ENCODE data around the gene KRTAP12-1.

KRTAP12-1 gene

DNA sequence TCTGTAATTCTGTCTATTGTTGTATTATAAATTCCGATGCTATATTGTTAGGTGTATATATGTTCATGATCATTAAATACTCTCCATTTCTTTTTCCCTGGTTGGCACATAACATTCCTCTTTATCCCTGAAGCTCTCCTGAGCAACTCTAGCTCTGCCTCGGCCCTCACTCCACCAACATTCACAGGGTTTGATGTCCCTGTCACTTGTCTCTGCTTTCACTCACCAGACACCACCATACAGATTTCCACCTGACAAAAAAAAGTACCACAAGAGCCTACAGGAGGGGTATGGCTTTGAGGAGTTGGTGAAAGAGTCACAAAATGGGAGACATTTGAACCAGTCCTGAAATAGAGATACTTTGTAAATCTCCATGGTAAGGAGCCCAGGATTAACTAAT is 38.2 kb upstream of the KRTAP12-1 start:
- in situ Hi-C loops (cut with HindIII; ENCODE audit: low pct_unique_long_range_greater_than_20kb, low sequenced_read_pairs), result no loop called here
- TF ChIP-seq JUND (IDR thresholded peaks at IDR 0.05; ENCODE audit: low read depth), result no peak
- DNase-seq (ENCODE audit: low read depth in 1 of 2, low spot score in 1 of 2), result no peak

GRCh38 chr21:44718571-44718970 is 36.6 kb upstream of the KRTAP12-1 start:
- DNase-seq (ENCODE audit: low read depth in 1 of 2, low spot score in 1 of 2), result no peak
- in situ Hi-C loops (cut with HindIII; ENCODE audit: low pct_unique_long_range_greater_than_20kb, low sequenced_read_pairs), result no loop called here
- TF ChIP-seq JUND (IDR thresholded peaks at IDR 0.05; ENCODE audit: low read depth), result no peak

DNA sequence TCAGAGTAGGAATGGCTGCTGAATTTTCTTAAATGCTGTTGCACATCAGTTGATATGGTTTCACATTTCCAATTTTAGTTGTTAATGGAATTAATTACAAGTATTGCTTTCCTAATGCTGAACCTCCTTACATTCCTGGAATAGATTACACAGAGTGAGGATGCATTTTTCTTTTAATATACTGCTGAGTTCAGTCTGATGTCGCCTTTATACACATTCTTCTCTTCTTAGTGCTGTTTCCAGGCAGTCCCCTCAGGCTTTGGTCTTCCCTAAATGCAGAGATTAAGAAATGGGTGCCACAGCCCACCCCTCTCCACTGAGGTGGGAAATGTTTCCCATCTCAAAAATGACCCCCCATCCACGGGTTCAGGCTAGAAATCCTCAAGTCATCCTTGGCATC is 36.1 kb upstream of the KRTAP12-1 start:
- in situ Hi-C loops (cut with HindIII; ENCODE audit: low pct_unique_long_range_greater_than_20kb, low sequenced_read_pairs), result no loop called here
- no peak for DNase-seq (ENCODE audit: low read depth in 1 of 2, low spot score in 1 of 2)
- TF ChIP-seq JUND (IDR thresholded peaks at IDR 0.05; ENCODE audit: low read depth), result no peak

GRCh38 chr21:44716984-44717383 is 35.0 kb upstream of the KRTAP12-1 start:
- no peak for TF ChIP-seq JUND (IDR thresholded peaks at IDR 0.05; ENCODE audit: low read depth)
- in situ Hi-C loops (cut with HindIII; ENCODE audit: low pct_unique_long_range_greater_than_20kb, low sequenced_read_pairs), result no loop called here
- DNase-seq (ENCODE audit: low read depth in 1 of 2, low spot score in 1 of 2), result no peak

DNA sequence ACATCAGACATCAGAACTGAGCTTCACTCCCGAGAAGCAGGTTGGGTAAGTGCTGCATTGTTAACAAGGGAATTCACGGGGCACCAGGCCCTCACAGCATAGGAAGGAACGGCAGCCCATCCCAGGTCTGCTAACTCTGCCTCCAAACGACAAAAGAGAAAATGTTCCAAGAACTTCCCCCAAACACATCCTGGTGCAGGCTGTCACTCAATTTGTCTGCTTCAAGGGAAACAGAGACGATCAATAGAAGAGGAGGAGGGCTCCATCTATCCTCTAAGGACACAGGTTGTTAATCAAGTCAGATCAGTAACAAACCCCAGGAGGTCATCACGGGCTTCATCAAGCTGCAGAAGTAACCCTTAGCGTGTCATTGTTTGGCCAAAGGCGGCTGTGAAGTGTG is 32.9 kb upstream of the KRTAP12-1 start:
- in situ Hi-C loops (cut with HindIII; ENCODE audit: low pct_unique_long_range_greater_than_20kb, low sequenced_read_pairs), result no loop called here

GRCh38 chr21:44713846-44714245 is 31.9 kb upstream of the KRTAP12-1 start:
- no peak for DNase-seq (ENCODE audit: low read depth in 1 of 2, low spot score in 1 of 2)
- TF ChIP-seq JUND (IDR thresholded peaks at IDR 0.05; ENCODE audit: low read depth), result no peak
- in situ Hi-C loops (cut with HindIII; ENCODE audit: low pct_unique_long_range_greater_than_20kb, low sequenced_read_pairs), result no loop called here

More for the DNA sequence above, 32.9 kb upstream of the KRTAP12-1 start:
- TF ChIP-seq JUND (IDR thresholded peaks at IDR 0.05; ENCODE audit: low read depth), result no peak
- DNase-seq (ENCODE audit: low read depth in 1 of 2, low spot score in 1 of 2), result no peak

DNA sequence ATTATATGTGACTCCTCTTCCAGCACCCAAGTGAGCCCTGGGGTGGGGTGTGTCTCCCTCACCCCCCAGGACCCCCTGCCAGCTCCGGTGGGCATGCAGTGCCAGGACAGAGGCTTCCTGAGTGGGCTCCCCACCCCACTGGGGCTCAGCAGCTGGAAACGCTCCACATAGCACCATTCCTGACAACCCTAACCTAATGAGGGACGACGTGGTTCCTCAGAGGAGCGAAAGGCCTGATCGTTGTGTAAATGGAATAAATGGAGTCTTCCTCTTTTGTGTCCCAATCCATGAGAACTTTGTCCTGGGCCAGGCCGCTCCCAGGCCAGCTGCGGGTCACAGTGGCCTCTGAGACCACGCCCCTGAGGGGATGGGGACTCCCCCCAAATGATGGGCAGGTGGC is 31.2 kb upstream of the KRTAP12-1 start:
- in situ Hi-C loops (cut with HindIII; ENCODE audit: low pct_unique_long_range_greater_than_20kb, low sequenced_read_pairs), result no loop called here
- DNase-seq (ENCODE audit: low read depth in 1 of 2, low spot score in 1 of 2), result no peak
- no peak for TF ChIP-seq JUND (IDR thresholded peaks at IDR 0.05; ENCODE audit: low read depth)

- in situ Hi-C loops (cut with HindIII; ENCODE audit: low pct_unique_long_range_greater_than_20kb, low sequenced_read_pairs), result no loop called here
- DNase-seq (ENCODE audit: low read depth in 1 of 2, low spot score in 1 of 2), result no peak
- no peak for TF ChIP-seq JUND (IDR thresholded peaks at IDR 0.05; ENCODE audit: low read depth)
These were observed 30.5 kb upstream of the KRTAP12-1 start for GRCh38 chr21:44712203-44713028.

DNA sequence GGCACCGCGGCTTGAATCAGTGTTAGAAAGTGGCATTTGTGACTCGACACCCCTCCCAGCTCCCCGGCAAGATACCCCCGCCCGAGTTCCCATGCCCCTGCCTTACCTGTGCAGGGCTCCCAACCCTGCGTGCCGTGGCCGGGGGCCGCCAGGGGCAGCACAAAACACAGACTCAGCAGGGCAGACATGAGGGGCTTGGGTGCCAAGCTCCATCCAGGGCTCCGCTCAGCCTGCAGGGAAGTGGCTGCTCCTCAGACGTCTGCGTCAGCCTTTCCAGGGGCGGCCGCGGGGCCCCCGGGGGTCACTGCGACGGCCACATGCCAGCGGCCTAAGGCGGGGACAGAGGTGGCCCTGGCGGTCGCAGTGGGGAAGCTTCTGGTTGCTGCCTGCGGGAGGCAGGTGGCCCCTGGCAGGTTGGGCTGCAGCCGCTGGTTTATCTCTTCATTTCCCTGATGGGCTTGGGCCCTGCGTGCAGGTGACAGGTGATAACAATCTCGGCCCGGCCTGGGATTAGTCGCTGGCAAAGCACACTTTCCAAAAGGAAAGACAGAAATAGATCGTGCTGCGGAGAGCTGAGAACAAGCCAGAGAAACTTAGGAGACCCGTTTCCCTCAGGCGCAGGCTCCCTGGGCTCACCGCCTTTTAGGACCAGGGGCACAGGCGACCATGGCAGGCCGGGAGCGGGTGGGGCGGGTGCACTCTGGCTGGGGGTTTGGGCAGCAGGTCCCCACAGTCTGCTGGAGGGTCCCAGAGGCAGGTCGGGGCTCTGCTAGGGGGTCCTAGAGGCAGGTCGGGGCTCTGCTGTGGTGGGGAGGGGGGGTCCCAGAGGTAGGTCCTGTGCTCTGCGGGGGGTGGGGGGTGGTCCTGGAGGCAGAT is 29.6 kb upstream of the KRTAP12-1 start, which contains the start of gene TSPEAR:
TSS of gene TSPEAR (minus strand) at position 246 of the 876 bp plus-strand sequence. CDS start at position 188, 58 bp downstream.
- in situ Hi-C loops (cut with HindIII; ENCODE audit: low pct_unique_long_range_greater_than_20kb, low sequenced_read_pairs), result no loop called here
- peak in 1 of 2 experiments; percentile 13 for DNase-seq (ENCODE audit: low read depth in 1 of 2, low spot score in 1 of 2)
- TF ChIP-seq JUND (IDR thresholded peaks at IDR 0.05; ENCODE audit: low read depth), result no peak

- no peak for TF ChIP-seq JUND (IDR thresholded peaks at IDR 0.05; ENCODE audit: low read depth)
- in situ Hi-C loops (cut with HindIII; ENCODE audit: low pct_unique_long_range_greater_than_20kb, low sequenced_read_pairs), result no loop called here
- DNase-seq (ENCODE audit: low read depth in 1 of 2, low spot score in 1 of 2), result peak in 1 of 2 experiments; percentile 21
These were observed 28.9 kb upstream of the KRTAP12-1 start for GRCh38 chr21:44710756-44711326.

DNA sequence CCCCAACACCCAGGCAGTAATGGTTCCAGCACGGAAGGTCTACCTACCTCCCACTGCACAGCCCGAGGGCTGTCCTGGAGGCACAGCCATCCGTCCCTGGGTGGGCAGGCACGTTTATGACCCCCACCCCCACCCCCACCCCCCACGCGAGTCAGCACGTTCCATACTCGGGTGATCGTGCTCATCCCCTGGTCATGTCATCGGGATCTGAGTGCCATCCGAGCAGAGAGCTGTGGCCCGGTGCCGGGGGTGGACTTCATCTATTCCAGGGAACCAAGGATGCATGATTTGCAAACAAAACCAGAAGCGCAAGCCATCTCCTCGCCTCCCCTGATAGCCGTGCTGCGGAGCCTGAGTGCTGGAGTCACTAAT is 28.3 kb upstream of the KRTAP12-1 start:
- no peak for DNase-seq (ENCODE audit: low read depth in 1 of 2, low spot score in 1 of 2)
- no peak for TF ChIP-seq JUND (IDR thresholded peaks at IDR 0.05; ENCODE audit: low read depth)
- in situ Hi-C loops (cut with HindIII; ENCODE audit: low pct_unique_long_range_greater_than_20kb, low sequenced_read_pairs), result no loop called here

GRCh38 chr21:44709426-44710293 is 27.7 kb upstream of the KRTAP12-1 start:
- in situ Hi-C loops (cut with HindIII; ENCODE audit: low pct_unique_long_range_greater_than_20kb, low sequenced_read_pairs), result no loop called here
- TF ChIP-seq JUND (IDR thresholded peaks at IDR 0.05; ENCODE audit: low read depth), result no peak
- DNase-seq (ENCODE audit: low read depth in 1 of 2, low spot score in 1 of 2), result peak in 1 of 2 experiments; percentile 22

All from T47D (cell line).